Endothelial cell of umbilical vein (primary cell): ENCODE measurements around the gene KCTD13. TPM values are rescaled to one million over a fixed set of nuclear protein-coding genes. Genes with fewer than 3 reads are reported as not detected.

Source experiments
- BruUV-seq: library from RNA; stranded (reverse); fragments of 400-500 nt; replicated peaks from 2 replicates; lab custom pipeline; 2021; lab: Mats Ljungman, UMichigan
- CTCF ChIA-PET: fragments of 300-600, 350-600 bp; sonication (Branson Sonifier 250); formaldehyde crosslinking; loops from one replicate; lab custom pipeline; 2021; ENCODE audit warnings: antibody characterized with exemption, inconsistent platforms; lab: Charles Lee
- POLR2A ChIA-PET: fragments of 300-600, 350-600 bp; sonication (Branson Sonifier 250); formaldehyde crosslinking; loops from one replicate; lab custom pipeline; 2021; ENCODE audit warnings: antibody characterized with exemption, inconsistent platforms; lab: Charles Lee
- DNase-seq: peaks from one replicate; pipeline ENCODE4 v3.0.0-alpha.2; 2011; ENCODE audit warnings: low read depth, low spot score
- FAIRE-seq: peaks from 2 replicates; lab custom pipeline; 2011; peaks lifted over from hg19 to GRCh38; lab: Jason Lieb, UNC
- H2AFZ ChIP-seq: 2 replicates; pipeline ENCODE4 v1.6.0; 2012; ENCODE audit warnings: low read depth, low read length, control low read depth, inconsistent platforms
- H3K27ac ChIP-seq: 2 replicates; pipeline ENCODE4 v1.5.1; 2011; ENCODE audit warnings: low read depth, mild to moderate bottlenecking, control low read depth, low read length, moderate library complexity; ENCODE audit not compliant: insufficient read depth
- H3K27me3 ChIP-seq, 2 experiments: 2 replicates each; pipeline versions ENCODE4 v1.6.0 to v1.6.1; 2011; ENCODE audit warnings: low read length in 2 of 2, mixed read lengths in 1 of 2; ENCODE audit not compliant: control insufficient read depth in 2 of 2, insufficient read depth in 2 of 2
- H3K36me3 ChIP-seq, 2 experiments: 2 replicates in 1 of 2; 3 replicates in 1 of 2; pipeline ENCODE4 v1.5.1; 2011; ENCODE audit warnings: low read length in 2 of 2, mild to moderate bottlenecking in 1 of 2, moderate library complexity in 1 of 2; ENCODE audit not compliant: control insufficient read depth in 2 of 2, insufficient read depth in 2 of 2; ENCODE audit errors: extremely low read depth in 1 of 2
- H3K4me1 ChIP-seq: 3 replicates; pipeline ENCODE4 v1.5.1; 2011; ENCODE audit warnings: mild to moderate bottlenecking, low read length; ENCODE audit not compliant: control insufficient read depth, insufficient read depth; ENCODE audit errors: extremely low read depth
- H3K4me2 ChIP-seq: 2 replicates; pipeline ENCODE4 v1.6.1; 2011; ENCODE audit warnings: low read length, control low read depth, mixed read lengths; ENCODE audit not compliant: insufficient read depth
- H3K4me3 ChIP-seq, 3 experiments: fragments of 200-600 bp in 1 of 3; sonication (generic), shearing (Covaris generic) in 1 of 3; replicated peaks in 1 of 3; 2 replicates each; pipeline ENCODE4 v1.5.1; 2011 to 2016; ENCODE audit warnings: control low read depth in 3 of 3, low read length in 3 of 3, mild to moderate bottlenecking in 2 of 3, inconsistent platforms in 1 of 3, low read depth in 1 of 3, moderate library complexity in 1 of 3; ENCODE audit not compliant: insufficient read depth in 1 of 3
- H3K79me2 ChIP-seq: 2 replicates; pipeline ENCODE4 v1.6.0; 2012; ENCODE audit warnings: low read length, inconsistent platforms; ENCODE audit not compliant: control insufficient read depth, insufficient read depth
- H3K9ac ChIP-seq: replicated peaks from 2 replicates; pipeline ENCODE3; 2011; ENCODE audit warnings: low read length, control low read depth; ENCODE audit not compliant: insufficient read depth; ENCODE audit errors: extremely low read depth
- H3K9me1 ChIP-seq: replicated peaks from 3 replicates; pipeline ENCODE4 v1.6.0; 2011; ENCODE audit warnings: mild to moderate bottlenecking, low read length; ENCODE audit not compliant: control insufficient read depth, insufficient read depth; ENCODE audit errors: extremely low read depth
- H3K9me3 ChIP-seq: replicated peaks from 2 replicates; pipeline ENCODE4 v1.5.1; 2012; ENCODE audit warnings: low read length, inconsistent platforms; ENCODE audit not compliant: control insufficient read depth, insufficient read depth
- H4K20me1 ChIP-seq: replicated peaks from 2 replicates; pipeline ENCODE3; 2011; ENCODE audit warnings: mild to moderate bottlenecking, low read length; ENCODE audit not compliant: control insufficient read depth, insufficient read depth; ENCODE audit errors: extremely low read depth
- EZH2 ChIP-seq: IDR thresholded peaks from 2 replicates; pipeline ENCODE4 v1.6.1; 2012; ENCODE audit warnings: borderline replicate concordance, low read depth, mild to moderate bottlenecking, moderate library complexity, low read length, inconsistent platforms; ENCODE audit not compliant: severe bottlenecking
- FOS ChIP-seq: IDR thresholded peaks from 2 replicates; pipeline ENCODE4 v1.6.1; 2011; ENCODE audit warnings: mild to moderate bottlenecking, low read length, moderate library complexity, borderline replicate concordance; ENCODE audit not compliant: insufficient read depth
- GATA2 ChIP-seq: IDR thresholded peaks from 2 replicates; pipeline ENCODE4 v1.7.0; 2011; ENCODE audit warnings: low read depth, mild to moderate bottlenecking, moderate library complexity, mixed read lengths, low read length; ENCODE audit not compliant: insufficient read length, insufficient read depth
- JUN ChIP-seq: IDR thresholded peaks from 2 replicates; pipeline ENCODE4 v1.6.1; 2011; ENCODE audit warnings: borderline replicate concordance, low read depth; ENCODE audit not compliant: insufficient read length, insufficient read depth
- MYC ChIP-seq: IDR thresholded peaks from one replicate; pipeline ENCODE4 v1.6.1; 2011; ENCODE audit warnings: mild to moderate bottlenecking, low read depth, low read length
- POLR2A ChIP-seq: IDR thresholded peaks from 2 replicates; pipeline ENCODE4 v1.6.1; 2012; ENCODE audit warnings: low read depth, mild to moderate bottlenecking, control low read depth, low read length
- POLR2AphosphoS5 ChIP-seq: IDR thresholded peaks from 2 replicates; pipeline ENCODE4 v1.6.1; 2012; ENCODE audit warnings: low read depth, mild to moderate bottlenecking, control low read depth, low read length, moderate library complexity; ENCODE audit not compliant: insufficient read depth
- dilution Hi-C: fragments of 300-500 bp; cut with MboI; formaldehyde crosslinking; loops from one replicate; pipeline ENCODE4 v1.15.0; 2019; ENCODE audit warnings: low sequenced_read_pairs; ENCODE audit not compliant: extremely low pct_ligation_motif_present
- intact Hi-C: fragments of 100-400 bp; cut with micrococcal nuclease; formaldehyde crosslinking; loops from one replicate; pipeline ENCODE4 v1.10.0; 2022
- polyA plus RNA-seq, 4 experiments: library from polyadenylated mRNA; depleted of rRNA in 3 of 4; stranded (reverse) in 3 of 4; unstranded in 1 of 4; fragments of >200 nt; gene quantifications; 2 replicates each; pipeline versions ENCODE4 v1.2.1 to v1.2.3, GENCODE V29; 2011 to 2012; ENCODE audit warnings: missing spikeins in 1 of 4
- total RNA-seq: library from RNA; stranded (reverse); gene quantifications from 2 replicates; pipeline ENCODE4 v1.2.3, GENCODE V29; 2021
- TF ChIP-seq, protein P1 (sequence below): IDR thresholded peaks from 2 replicates; pipeline ENCODE4 v1.6.1; 2011; ENCODE audit not compliant: insufficient read depth, insufficient read length
- TF ChIP-seq, protein P2 (sequence below), 2 donors: IDR thresholded peaks; 1 replicate in 1 of 2; 2 replicates in 1 of 2; pipeline ENCODE4 v1.5.1; 2011; ENCODE audit warnings: low read length in 2 of 2, mild to moderate bottlenecking in 2 of 2, moderate library complexity in 2 of 2, control low read depth in 1 of 2, inconsistent platforms in 1 of 2, low read depth in 1 of 2; ENCODE audit not compliant: insufficient read depth in 1 of 2; ENCODE audit errors: extremely low read depth in 1 of 2

Gene KCTD13
- total and polyA plus RNA-seq, 2 donors (not counting 3 experiments of a cell fraction or from before 2014, with no cell fraction given): 22.6 to 24.2 TPM

DNA sequence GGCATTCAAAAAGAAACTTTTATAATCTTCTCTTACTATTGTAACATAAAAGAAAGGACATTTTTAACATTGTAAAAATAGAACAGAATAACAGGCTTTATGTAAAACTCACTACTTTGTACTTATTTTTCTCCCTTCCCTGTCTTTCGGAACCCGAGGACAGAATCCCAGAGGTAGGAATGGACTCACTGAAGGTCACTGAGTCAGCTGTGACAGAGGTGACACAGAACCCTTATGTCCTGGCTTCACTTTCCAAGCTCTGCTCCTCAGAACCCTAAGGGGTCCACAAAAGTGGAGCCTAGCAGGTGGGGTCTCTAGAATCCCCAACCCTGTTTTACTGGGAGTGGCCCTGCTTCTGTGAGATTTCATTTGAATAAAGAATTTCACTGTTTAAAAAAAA, 3.7 kb downstream of the KCTD13 start:
- ChIA-PET CTCF (interaction anchor here (1.0 kb wide), 1 partner anchor 14 kb away, joined by 3 read pairs; no protein-coding TSS in a partner anchor), POLR2A (no interaction called here)
- no peaks in the 10 kb centered on the region for H4K20me1 ChIP-seq
- intact Hi-C loops (no loop called here), dilution Hi-C loops (no loop called here)
- H2AFZ ChIP-seq: no peak overlapping the region
- H3K79me2 ChIP-seq: peaks cover 12% of the 10 kb centered on the region
- H3K4me2 ChIP-seq: no peak overlapping the region
- no peak overlapping the region for H3K27ac ChIP-seq
- H3K36me3 ChIP-seq: peaks cover 3 to 5% of the 10 kb centered on the region in 2 experiments
- H3K9ac ChIP-seq: no peak overlapping the region
- TF ChIP-seq GATA2 (no peak), POLR2A (no peak), EZH2 (no peak)
- TF ChIP-seq, protein P1, sequence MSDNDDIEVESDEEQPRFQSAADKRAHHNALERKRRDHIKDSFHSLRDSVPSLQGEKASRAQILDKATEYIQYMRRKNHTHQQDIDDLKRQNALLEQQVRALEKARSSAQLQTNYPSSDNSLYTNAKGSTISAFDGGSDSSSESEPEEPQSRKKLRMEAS: no peak
- TF ChIP-seq, protein P2, sequence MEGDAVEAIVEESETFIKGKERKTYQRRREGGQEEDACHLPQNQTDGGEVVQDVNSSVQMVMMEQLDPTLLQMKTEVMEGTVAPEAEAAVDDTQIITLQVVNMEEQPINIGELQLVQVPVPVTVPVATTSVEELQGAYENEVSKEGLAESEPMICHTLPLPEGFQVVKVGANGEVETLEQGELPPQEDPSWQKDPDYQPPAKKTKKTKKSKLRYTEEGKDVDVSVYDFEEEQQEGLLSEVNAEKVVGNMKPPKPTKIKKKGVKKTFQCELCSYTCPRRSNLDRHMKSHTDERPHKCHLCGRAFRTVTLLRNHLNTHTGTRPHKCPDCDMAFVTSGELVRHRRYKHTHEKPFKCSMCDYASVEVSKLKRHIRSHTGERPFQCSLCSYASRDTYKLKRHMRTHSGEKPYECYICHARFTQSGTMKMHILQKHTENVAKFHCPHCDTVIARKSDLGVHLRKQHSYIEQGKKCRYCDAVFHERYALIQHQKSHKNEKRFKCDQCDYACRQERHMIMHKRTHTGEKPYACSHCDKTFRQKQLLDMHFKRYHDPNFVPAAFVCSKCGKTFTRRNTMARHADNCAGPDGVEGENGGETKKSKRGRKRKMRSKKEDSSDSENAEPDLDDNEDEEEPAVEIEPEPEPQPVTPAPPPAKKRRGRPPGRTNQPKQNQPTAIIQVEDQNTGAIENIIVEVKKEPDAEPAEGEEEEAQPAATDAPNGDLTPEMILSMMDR (IDR thresholded peaks at IDR 0.05; ENCODE audit: extremely low read depth in 1 of 2, insufficient read depth in 1 of 2, low read depth in 1 of 2, low read length in 2 of 2): no peak
- DNase-seq (no peak), FAIRE-seq (no peak)
- no peak overlapping the region for H3K4me3 ChIP-seq
- no peaks in the 10 kb centered on the region for H3K9me1 ChIP-seq
- H3K27me3 ChIP-seq: no peaks in the 10 kb centered on the region
- peaks cover 15% of the 10 kb centered on the region for H3K4me1 ChIP-seq
- no TSS peak for BruUV-seq
- H3K9me3 ChIP-seq: no peaks in the 10 kb centered on the region

DNA sequence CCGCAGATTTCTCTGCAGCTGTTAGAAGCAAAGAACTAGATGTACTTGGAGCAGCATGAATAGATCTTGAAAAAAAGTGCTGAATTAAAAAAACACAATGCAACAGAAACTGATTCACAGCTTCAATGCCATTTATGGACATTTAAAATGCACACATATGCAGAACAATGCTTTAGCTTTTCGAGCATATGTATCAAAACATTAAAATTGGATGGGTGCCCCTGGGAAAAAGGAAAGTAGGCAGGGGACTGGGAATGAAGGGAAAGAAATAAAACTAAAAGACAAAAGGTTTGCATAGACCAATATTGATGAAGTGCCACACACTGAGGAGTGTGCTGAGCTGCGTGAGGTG, 5.0 kb downstream of the KCTD13 start:
- H3K9ac ChIP-seq: no peak overlapping the region
- ChIA-PET POLR2A (no interaction called here), CTCF (interaction anchor here (1.2 kb wide), 3 partner anchors 73 to 85 kb away, joined by 3 to 4 read pairs (median 3); no protein-coding TSS in a partner anchor)
- dilution Hi-C loops: no loop called here
- H3K27ac ChIP-seq: no peak overlapping the region
- H3K4me2 ChIP-seq: no peak overlapping the region
- intact Hi-C loops: no loop called here
- no peak overlapping the region for H3K4me3 ChIP-seq
- no peak for TF ChIP-seq POLR2A
- TF ChIP-seq JUN: no peak
- TF ChIP-seq MYC: no peak
- TF ChIP-seq EZH2: no peak
- TF ChIP-seq, protein P2 (IDR thresholded peaks at IDR 0.05; ENCODE audit: extremely low read depth in 1 of 2, insufficient read depth in 1 of 2, low read depth in 1 of 2, low read length in 2 of 2): no peak
- no peak for TF ChIP-seq GATA2
- TF ChIP-seq POLR2AphosphoS5: no peak
- no peak for TF ChIP-seq FOS
- TF ChIP-seq, protein P1: no peak
- no TSS peak for BruUV-seq
- no peak overlapping the region for H2AFZ ChIP-seq
- peaks cover 3 to 8% of the 10 kb centered on the region in 2 experiments for H3K36me3 ChIP-seq
- H4K20me1 ChIP-seq: no peaks in the 10 kb centered on the region
- no peaks in the 10 kb centered on the region for H3K9me1 ChIP-seq
- H3K9me3 ChIP-seq: no peaks in the 10 kb centered on the region
- DNase-seq (peak; percentile 42), FAIRE-seq (no peak)
- peaks cover 12% of the 10 kb centered on the region for H3K79me2 ChIP-seq
- H3K27me3 ChIP-seq: no peaks in the 10 kb centered on the region
- H3K4me1 ChIP-seq: peaks cover 7% of the 10 kb centered on the region
